GM23248 (cell line): ENCODE data around the gene ODAPH.
"Not testable (repeated sequence)": the region's sequence is repeated elsewhere in the genome, so short reads cannot be mapped to it uniquely, and the experiment has no call there.

Source experiments
- EZH2 ChIP-seq: fragments of 200-600 bp; sonication (generic); IDR thresholded peaks from 2 replicates; pipeline ENCODE4 v1.6.1; 2018; ENCODE audit warnings: antibody characterized with exemption, mild to moderate bottlenecking; ENCODE audit not compliant: insufficient read depth, poor library complexity, severe bottlenecking
- EZH2phosphoT487 ChIP-seq: fragments of 200-600 bp; sonication (generic); IDR thresholded peaks from 2 replicates; pipeline ENCODE4 v1.6.1; 2018; ENCODE audit warnings: antibody characterized with exemption, moderate library complexity, mild to moderate bottlenecking, low read depth; ENCODE audit not compliant: insufficient read depth

GRCh38 chr4:75537308-75537707, 18.6 kb upstream of the ODAPH start:
- not testable (repeated sequence) for TF ChIP-seq EZH2, EZH2phosphoT487
